ENCODE data around the gene OLA1.

DNA sequence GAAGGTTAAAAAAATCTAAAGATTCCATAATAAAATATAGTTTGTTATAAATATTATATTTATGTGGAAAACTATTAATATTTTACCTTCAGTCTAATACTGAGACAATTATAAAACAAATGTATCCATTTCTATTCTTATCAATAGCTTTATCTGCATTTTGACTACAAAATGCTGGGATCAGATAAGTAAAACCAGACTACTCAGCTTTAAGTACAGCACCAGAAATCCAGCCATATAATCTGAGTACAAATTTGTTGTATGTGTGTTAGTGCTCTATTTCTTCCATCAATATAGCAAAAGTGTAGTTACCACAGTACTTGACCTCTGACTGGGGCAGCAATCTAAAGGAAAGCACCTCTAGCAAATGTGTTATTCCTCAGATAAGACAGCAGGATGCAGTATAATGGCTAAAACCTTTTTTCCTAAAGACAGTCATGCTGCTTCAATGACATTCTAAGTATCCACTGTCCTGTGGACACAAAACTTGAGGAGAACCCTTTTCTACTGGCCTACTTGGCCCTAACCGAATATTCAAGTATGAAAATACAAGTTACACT, 68.1 kb downstream of the OLA1 start:
- TF ChIP-seq POLR2A (IDR thresholded peaks at IDR 0.05; ENCODE audit: low read depth, low read length) (no peak), TAF1 (IDR thresholded peaks at IDR 0.05; ENCODE audit: borderline replicate concordance, low read depth, low read length) (no peak)

All from GM12892 (cell line).